ENCODE results near the gene CHST4.

DNA sequence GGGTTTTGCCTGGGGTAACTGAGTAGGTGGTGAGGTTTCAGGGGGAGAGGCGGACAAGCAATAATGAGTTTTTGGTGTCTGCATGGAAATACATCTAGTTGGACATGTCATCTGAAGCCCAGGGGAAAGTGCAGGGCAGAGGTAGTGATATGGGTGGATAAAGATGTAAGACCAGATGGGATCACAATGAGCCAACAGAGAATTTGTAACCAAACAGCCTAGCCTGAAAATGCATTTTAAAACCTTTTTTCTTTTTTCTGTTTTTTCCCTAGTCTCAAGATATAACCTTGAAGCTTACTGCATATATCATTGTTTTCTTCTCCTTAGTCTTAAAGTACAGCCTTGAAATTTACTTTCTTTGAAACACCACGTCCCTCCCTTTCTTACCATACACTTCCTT, 33.4 kb upstream of the CHST4 start:
- no peak for TF ChIP-seq POLR2AphosphoS5 (IDR thresholded peaks at IDR 0.05)
- TF ChIP-seq, protein P1, sequence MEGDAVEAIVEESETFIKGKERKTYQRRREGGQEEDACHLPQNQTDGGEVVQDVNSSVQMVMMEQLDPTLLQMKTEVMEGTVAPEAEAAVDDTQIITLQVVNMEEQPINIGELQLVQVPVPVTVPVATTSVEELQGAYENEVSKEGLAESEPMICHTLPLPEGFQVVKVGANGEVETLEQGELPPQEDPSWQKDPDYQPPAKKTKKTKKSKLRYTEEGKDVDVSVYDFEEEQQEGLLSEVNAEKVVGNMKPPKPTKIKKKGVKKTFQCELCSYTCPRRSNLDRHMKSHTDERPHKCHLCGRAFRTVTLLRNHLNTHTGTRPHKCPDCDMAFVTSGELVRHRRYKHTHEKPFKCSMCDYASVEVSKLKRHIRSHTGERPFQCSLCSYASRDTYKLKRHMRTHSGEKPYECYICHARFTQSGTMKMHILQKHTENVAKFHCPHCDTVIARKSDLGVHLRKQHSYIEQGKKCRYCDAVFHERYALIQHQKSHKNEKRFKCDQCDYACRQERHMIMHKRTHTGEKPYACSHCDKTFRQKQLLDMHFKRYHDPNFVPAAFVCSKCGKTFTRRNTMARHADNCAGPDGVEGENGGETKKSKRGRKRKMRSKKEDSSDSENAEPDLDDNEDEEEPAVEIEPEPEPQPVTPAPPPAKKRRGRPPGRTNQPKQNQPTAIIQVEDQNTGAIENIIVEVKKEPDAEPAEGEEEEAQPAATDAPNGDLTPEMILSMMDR (IDR thresholded peaks at IDR 0.05), result no peak
- TF ChIP-seq POLR2A (IDR thresholded peaks at IDR 0.05), result no peak

Data from stomach (tissue), 4 donors.